ENCODE measurements around the gene CLNK.

The CLNK gene

DNA sequence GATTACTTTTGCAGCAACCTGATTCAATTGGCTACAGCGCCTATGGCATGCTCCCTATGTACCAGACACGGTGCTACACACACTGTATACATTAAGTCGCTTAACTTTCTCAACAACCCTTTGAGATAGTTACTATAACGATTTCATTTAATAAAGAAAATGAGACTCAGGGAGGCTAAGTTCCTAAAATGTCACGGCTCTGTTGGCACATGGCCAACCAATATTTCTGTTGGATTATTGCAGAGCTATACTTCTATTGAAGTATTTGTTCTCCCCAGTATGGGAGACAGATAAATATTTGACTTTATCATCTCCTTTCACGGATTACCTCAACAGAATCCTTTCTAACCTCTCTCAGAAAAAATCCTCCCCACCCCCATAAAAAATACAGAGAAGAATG lies 25.3 kb downstream of the CLNK start:
- no peaks in the 10 kb centered on the region for H3K36me3 ChIP-seq (ENCODE audit: insufficient read depth, low read length)
- no peaks in the 10 kb centered on the region for H3K4me1 ChIP-seq (ENCODE audit: insufficient read depth, low read length, severe bottlenecking)

DNA sequence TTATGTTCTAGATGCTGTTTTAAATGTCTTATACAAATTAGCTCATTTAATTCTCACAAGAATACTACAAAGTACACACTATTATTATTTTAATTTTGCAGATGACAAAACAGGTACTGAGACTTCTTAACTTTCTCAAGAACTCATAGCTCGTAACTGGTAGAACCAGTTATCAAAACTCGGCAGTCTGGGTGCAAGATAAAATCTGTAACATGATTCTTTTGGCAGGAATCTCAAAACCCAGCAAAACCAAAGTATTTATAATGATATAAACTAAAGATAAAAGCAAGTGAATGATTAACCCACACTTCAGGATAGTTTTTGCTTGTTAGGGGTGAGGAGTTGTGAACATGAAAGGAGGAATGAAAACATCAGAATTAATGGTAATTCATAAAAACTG lies 27.6 kb downstream of the CLNK start:
- Histone ChIP-seq H3K36me3 (ENCODE audit: insufficient read depth, low read length) (no peaks in the 10 kb centered on the region), H3K9me2 (ENCODE audit: low read depth, low read length) (no peaks in the 10 kb centered on the region), H3K4me1 (ENCODE audit: insufficient read depth, low read length, severe bottlenecking) (no peaks in the 10 kb centered on the region), H3F3A (ENCODE audit: insufficient read depth, low read length) (no peaks in the 10 kb centered on the region), H3K4me3 (ENCODE audit: low read depth, low read length, poor library complexity, severe bottlenecking) (no peak overlapping the region), H2AFZ (ENCODE audit: low read length) (no peak overlapping the region), H4K20me1 (ENCODE audit: insufficient read depth, low read length) (no peaks in the 10 kb centered on the region), H3K27me3 (ENCODE audit: insufficient read depth, low read length) (no peaks in the 10 kb centered on the region), H3K9ac (ENCODE audit: low read length) (no peak overlapping the region), H3K4me2 (ENCODE audit: low read length) (no peak overlapping the region), H3K79me2 (ENCODE audit: insufficient read depth, low read length) (no peaks in the 10 kb centered on the region), H3K9me3 (ENCODE audit: low read length) (no peaks in the 10 kb centered on the region), H3K27ac (ENCODE audit: low read depth, low read length, poor library complexity, severe bottlenecking) (no peak overlapping the region)
- no peak for TF ChIP-seq EZH2 (IDR thresholded peaks at IDR 0.05; ENCODE audit: borderline replicate concordance, low read length)
- TF ChIP-seq, protein P1, sequence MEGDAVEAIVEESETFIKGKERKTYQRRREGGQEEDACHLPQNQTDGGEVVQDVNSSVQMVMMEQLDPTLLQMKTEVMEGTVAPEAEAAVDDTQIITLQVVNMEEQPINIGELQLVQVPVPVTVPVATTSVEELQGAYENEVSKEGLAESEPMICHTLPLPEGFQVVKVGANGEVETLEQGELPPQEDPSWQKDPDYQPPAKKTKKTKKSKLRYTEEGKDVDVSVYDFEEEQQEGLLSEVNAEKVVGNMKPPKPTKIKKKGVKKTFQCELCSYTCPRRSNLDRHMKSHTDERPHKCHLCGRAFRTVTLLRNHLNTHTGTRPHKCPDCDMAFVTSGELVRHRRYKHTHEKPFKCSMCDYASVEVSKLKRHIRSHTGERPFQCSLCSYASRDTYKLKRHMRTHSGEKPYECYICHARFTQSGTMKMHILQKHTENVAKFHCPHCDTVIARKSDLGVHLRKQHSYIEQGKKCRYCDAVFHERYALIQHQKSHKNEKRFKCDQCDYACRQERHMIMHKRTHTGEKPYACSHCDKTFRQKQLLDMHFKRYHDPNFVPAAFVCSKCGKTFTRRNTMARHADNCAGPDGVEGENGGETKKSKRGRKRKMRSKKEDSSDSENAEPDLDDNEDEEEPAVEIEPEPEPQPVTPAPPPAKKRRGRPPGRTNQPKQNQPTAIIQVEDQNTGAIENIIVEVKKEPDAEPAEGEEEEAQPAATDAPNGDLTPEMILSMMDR (IDR thresholded peaks at IDR 0.05; ENCODE audit: low read length): no peak

More for the DNA sequence above, 25.3 kb downstream of the CLNK start:
- H3K27ac ChIP-seq (ENCODE audit: low read depth, low read length, poor library complexity, severe bottlenecking): no peak overlapping the region
- no peaks in the 10 kb centered on the region for H3K27me3 ChIP-seq (ENCODE audit: insufficient read depth, low read length)
- H3K79me2 ChIP-seq (ENCODE audit: insufficient read depth, low read length): no peaks in the 10 kb centered on the region
- H4K20me1 ChIP-seq (ENCODE audit: insufficient read depth, low read length): no peaks in the 10 kb centered on the region
- H3K9ac ChIP-seq (ENCODE audit: low read length): no peak overlapping the region
- H3K4me2 ChIP-seq (ENCODE audit: low read length): no peak overlapping the region
- no peak overlapping the region for H3K4me3 ChIP-seq (ENCODE audit: low read depth, low read length, poor library complexity, severe bottlenecking)
- no peak overlapping the region for H2AFZ ChIP-seq (ENCODE audit: low read length)
- H3K9me3 ChIP-seq (ENCODE audit: low read length): no peaks in the 10 kb centered on the region
- no peaks in the 10 kb centered on the region for H3K9me2 ChIP-seq (ENCODE audit: low read depth, low read length)
- TF ChIP-seq, protein P1 (IDR thresholded peaks at IDR 0.05; ENCODE audit: low read length): no peak
- TF ChIP-seq EZH2 (IDR thresholded peaks at IDR 0.05; ENCODE audit: borderline replicate concordance, low read length): no peak
- H3F3A ChIP-seq (ENCODE audit: insufficient read depth, low read length): no peaks in the 10 kb centered on the region

DNA sequence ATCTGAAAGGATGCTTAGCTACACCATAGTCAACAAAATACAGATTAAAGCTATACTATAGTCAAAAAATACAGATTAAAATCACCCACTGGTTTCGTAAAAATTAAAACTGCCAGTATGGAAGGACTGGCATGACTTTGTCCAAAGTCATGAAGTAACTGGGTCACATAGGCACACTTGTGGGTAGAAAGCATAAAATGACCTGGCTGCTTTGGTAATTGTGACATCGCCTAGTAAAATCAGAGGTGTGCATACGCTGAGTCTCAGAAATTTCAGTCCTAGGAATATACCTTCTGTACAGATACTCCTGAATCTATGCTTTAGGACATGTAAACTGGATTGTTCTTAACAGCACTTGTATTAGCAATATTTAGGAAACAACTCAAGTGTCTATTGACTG lies 28.1 kb downstream of the CLNK start:
- Histone ChIP-seq H3K4me2 (ENCODE audit: low read length) (no peak overlapping the region), H3K4me3 (ENCODE audit: low read depth, low read length, poor library complexity, severe bottlenecking) (no peak overlapping the region), H3K27me3 (ENCODE audit: insufficient read depth, low read length) (no peaks in the 10 kb centered on the region), H3K9me2 (ENCODE audit: low read depth, low read length) (no peaks in the 10 kb centered on the region), H4K20me1 (ENCODE audit: insufficient read depth, low read length) (no peaks in the 10 kb centered on the region), H3F3A (ENCODE audit: insufficient read depth, low read length) (no peaks in the 10 kb centered on the region), H3K4me1 (ENCODE audit: insufficient read depth, low read length, severe bottlenecking) (no peaks in the 10 kb centered on the region), H3K79me2 (ENCODE audit: insufficient read depth, low read length) (no peaks in the 10 kb centered on the region), H2AFZ (ENCODE audit: low read length) (no peak overlapping the region), H3K9ac (ENCODE audit: low read length) (no peak overlapping the region), H3K27ac (ENCODE audit: low read depth, low read length, poor library complexity, severe bottlenecking) (no peak overlapping the region), H3K9me3 (ENCODE audit: low read length) (no peaks in the 10 kb centered on the region), H3K36me3 (ENCODE audit: insufficient read depth, low read length) (no peaks in the 10 kb centered on the region)
- TF ChIP-seq, protein P1 (IDR thresholded peaks at IDR 0.05; ENCODE audit: low read length): no peak
- TF ChIP-seq EZH2 (IDR thresholded peaks at IDR 0.05; ENCODE audit: borderline replicate concordance, low read length): no peak

Data from OCI-LY1 (cell line).